ENCODE measurements around the gene TMC5.

The TMC5 gene

GRCh38 chr16:19488213-19488640 is 70.5 kb downstream of the TMC5 start:
- no peak for DNase-seq (ENCODE audit: low read depth)
- TF ChIP-seq, protein P1, sequence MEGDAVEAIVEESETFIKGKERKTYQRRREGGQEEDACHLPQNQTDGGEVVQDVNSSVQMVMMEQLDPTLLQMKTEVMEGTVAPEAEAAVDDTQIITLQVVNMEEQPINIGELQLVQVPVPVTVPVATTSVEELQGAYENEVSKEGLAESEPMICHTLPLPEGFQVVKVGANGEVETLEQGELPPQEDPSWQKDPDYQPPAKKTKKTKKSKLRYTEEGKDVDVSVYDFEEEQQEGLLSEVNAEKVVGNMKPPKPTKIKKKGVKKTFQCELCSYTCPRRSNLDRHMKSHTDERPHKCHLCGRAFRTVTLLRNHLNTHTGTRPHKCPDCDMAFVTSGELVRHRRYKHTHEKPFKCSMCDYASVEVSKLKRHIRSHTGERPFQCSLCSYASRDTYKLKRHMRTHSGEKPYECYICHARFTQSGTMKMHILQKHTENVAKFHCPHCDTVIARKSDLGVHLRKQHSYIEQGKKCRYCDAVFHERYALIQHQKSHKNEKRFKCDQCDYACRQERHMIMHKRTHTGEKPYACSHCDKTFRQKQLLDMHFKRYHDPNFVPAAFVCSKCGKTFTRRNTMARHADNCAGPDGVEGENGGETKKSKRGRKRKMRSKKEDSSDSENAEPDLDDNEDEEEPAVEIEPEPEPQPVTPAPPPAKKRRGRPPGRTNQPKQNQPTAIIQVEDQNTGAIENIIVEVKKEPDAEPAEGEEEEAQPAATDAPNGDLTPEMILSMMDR (IDR thresholded peaks at IDR 0.05; ENCODE audit: low read length, missing control alignments) = no peak
- H3K4me3 ChIP-seq (replicated peaks; ENCODE audit: low read depth, low read length) = no peak overlapping the region

- DNase-seq (ENCODE audit: low read depth) = no peak
- TF ChIP-seq, protein P1 (IDR thresholded peaks at IDR 0.05; ENCODE audit: low read length, missing control alignments) = no peak
- H3K4me3 ChIP-seq (replicated peaks; ENCODE audit: low read depth, low read length) = no peak overlapping the region
Measured at GRCh38 chr16:19490619-19491018, 72.9 kb downstream of the TMC5 start.

DNA sequence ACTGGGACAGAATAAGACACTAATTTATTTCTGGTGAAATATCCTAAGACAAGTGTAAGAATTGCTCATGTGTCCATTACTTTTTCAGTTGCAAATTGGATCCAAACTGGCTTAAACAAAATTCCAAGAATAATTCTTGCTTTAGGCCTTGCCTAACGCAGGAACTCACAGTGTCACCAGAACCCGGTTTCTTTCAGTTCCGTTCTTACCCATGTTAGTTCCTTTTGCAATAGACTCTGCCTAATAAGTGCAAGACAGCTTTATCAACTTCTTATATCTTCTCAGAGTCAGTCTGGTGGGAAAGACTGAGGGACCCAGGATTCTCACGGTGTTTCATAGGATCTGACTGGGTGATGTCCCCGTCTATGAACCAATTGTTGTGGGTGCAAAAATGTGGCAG is 79.5 kb downstream of the TMC5 start:
- DNase-seq (ENCODE audit: low read depth) = no peak

DNA sequence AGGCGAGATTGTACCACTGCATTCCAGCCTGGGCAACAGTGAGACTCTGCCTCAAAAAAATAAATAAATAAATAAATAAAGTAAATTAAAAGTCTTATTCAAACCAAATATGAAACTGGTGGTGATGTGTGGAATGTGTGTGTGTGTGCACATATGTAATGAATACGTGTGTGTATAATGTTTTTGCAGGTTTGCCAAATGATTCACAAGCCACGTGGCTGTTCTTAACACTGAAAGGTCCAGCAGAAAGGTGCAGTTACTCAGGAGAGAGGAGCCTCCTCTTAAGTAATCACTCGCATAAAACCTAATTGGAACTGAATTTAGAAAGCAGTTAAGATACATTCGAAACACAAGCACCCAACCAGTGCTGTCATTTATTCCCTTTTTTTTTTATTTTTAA is 81.3 kb downstream of the TMC5 start:
- no peak for DNase-seq (ENCODE audit: low read depth)
- TF ChIP-seq, protein P1 (IDR thresholded peaks at IDR 0.05; ENCODE audit: low read length, missing control alignments) = no peak
- no peak overlapping the region for H3K4me3 ChIP-seq (replicated peaks; ENCODE audit: low read depth, low read length)

More for the DNA sequence above, 79.5 kb downstream of the TMC5 start:
- H3K4me3 ChIP-seq (replicated peaks; ENCODE audit: low read depth, low read length) = no peak overlapping the region
- TF ChIP-seq, protein P1 (IDR thresholded peaks at IDR 0.05; ENCODE audit: low read length, missing control alignments) = no peak

DNA sequence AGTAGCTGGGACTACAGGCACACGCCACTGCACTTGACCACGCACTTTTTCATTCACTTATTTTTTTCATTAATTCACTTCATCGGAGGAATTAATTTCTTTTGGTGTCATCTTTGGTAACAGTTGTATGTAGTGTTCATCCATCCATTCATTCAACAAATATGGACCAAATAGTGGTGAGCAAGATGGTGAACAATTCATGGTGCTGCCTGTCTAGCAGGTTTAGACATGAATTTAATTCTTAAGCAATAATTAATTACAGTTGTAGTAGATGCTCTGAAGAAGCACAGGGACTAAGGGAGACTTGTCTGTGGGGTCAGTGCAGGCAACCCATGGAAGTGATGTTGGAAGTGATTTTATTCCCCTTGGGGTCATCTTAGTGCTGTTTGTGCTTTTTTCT is 81.8 kb downstream of the TMC5 start:
- no peak for DNase-seq (ENCODE audit: low read depth)
- TF ChIP-seq, protein P1 (IDR thresholded peaks at IDR 0.05; ENCODE audit: low read length, missing control alignments) = no peak
- no peak overlapping the region for H3K4me3 ChIP-seq (replicated peaks; ENCODE audit: low read depth, low read length)

DNA sequence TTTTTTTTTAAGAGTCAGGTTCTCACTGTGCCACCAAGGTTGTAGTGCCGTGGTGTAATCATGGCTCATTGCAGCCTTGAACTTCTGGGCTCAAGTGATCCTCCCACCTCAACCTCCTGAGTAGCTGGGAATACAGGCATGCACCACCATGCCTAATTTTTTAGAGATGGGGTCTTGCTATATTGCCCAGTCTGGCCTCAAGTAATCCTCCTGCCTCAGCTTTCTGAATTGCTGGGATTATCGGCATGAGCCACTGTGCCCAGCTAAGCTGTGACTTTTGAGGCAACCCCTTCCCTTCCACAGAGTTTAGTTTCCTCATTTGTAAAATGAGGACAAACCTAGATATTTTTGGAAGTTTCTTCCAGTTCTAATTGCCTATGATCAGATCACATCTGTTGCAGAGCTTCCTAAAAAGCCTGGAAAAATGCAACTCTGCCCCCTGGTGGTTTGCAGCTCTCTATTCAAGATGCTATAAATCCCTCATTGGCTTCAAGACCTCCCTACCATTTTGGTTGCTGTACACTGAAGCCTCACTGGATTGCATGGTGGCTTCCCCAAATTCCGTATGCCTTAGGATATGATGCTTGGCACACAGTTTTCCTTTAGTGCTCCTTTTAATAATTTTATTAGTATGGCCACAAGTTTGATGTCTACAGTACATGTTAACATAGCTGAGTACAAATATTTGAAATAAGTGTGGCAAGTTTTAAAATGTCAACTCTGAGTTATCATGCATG is 84.9 kb downstream of the TMC5 start:
- H3K4me3 ChIP-seq (replicated peaks; ENCODE audit: low read depth, low read length) = no peak overlapping the region
- TF ChIP-seq, protein P1 (IDR thresholded peaks at IDR 0.05; ENCODE audit: low read length, missing control alignments) = peak; percentile 85
- DNase-seq (ENCODE audit: low read depth) = peak; percentile 84
